ENCODE measurements around the gene DNMT3A. TPM values are rescaled to one million over a fixed set of nuclear protein-coding genes. Genes with fewer than 3 reads are reported as not detected.

DNMT3A gene
- total RNA-seq, 1 donor from 2014 or later: 25.3 TPM

DNA sequence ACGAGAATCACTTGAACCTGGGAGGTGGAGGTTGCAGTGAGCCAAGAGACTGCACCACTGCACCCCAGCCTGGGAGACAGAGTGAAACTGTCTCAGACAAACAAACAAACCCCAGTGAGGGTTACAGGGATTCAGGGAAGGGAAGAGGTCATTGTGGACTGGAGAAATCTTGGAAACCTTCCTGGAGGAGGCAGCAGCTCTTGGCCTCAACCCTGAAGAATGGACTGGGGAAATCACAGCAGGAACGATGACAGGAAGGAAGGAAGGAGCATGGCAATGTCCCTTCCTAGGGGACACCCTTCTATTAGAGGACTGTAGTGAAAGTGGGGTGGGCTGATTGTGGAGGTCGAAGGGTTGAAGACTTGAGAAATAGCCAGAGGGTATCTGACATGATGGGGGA is 72.5 kb downstream of the DNMT3A start:
- Histone ChIP-seq H3K4me3 (ENCODE audit: low read depth, low read length) (no peak overlapping the region), H3K27me3 (ENCODE audit: control insufficient read depth, insufficient read depth, low read length) (no peaks in the 10 kb centered on the region), H3K36me3 (ENCODE audit: control insufficient read depth, insufficient read depth, low read length) (no peaks in the 10 kb centered on the region)
- TF ChIP-seq, protein P1, sequence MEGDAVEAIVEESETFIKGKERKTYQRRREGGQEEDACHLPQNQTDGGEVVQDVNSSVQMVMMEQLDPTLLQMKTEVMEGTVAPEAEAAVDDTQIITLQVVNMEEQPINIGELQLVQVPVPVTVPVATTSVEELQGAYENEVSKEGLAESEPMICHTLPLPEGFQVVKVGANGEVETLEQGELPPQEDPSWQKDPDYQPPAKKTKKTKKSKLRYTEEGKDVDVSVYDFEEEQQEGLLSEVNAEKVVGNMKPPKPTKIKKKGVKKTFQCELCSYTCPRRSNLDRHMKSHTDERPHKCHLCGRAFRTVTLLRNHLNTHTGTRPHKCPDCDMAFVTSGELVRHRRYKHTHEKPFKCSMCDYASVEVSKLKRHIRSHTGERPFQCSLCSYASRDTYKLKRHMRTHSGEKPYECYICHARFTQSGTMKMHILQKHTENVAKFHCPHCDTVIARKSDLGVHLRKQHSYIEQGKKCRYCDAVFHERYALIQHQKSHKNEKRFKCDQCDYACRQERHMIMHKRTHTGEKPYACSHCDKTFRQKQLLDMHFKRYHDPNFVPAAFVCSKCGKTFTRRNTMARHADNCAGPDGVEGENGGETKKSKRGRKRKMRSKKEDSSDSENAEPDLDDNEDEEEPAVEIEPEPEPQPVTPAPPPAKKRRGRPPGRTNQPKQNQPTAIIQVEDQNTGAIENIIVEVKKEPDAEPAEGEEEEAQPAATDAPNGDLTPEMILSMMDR (IDR thresholded peaks at IDR 0.05; ENCODE audit: insufficient read depth, low read length, poor library complexity, severe bottlenecking): no peak
- no peak for DNase-seq (ENCODE audit: low read depth)

DNA sequence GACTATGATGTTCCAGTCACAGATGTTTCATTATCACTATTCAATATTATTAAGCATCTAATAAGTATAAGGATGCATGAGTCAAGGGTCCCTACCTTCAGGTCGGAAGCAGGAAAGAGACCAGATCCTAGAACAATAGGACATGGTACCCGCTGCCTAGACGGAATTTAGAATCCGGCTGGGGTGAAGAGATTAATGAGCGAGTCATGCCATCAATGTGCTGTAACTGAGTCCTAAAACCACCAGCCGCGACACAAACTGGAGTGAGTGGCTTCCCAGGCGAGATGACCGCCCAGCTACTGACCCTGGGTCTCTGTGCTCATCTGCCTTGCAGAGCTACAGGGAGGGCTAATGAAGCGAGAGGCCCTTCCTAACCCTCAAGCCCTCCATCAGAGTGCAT is 73.6 kb downstream of the DNMT3A start:
- Histone ChIP-seq H3K4me3 (ENCODE audit: low read depth, low read length) (no peak overlapping the region), H3K27me3 (ENCODE audit: control insufficient read depth, insufficient read depth, low read length) (no peaks in the 10 kb centered on the region), H3K36me3 (ENCODE audit: control insufficient read depth, insufficient read depth, low read length) (no peaks in the 10 kb centered on the region)
- TF ChIP-seq, protein P1 (IDR thresholded peaks at IDR 0.05; ENCODE audit: insufficient read depth, low read length, poor library complexity, severe bottlenecking): no peak
- no peak for DNase-seq (ENCODE audit: low read depth)

DNA sequence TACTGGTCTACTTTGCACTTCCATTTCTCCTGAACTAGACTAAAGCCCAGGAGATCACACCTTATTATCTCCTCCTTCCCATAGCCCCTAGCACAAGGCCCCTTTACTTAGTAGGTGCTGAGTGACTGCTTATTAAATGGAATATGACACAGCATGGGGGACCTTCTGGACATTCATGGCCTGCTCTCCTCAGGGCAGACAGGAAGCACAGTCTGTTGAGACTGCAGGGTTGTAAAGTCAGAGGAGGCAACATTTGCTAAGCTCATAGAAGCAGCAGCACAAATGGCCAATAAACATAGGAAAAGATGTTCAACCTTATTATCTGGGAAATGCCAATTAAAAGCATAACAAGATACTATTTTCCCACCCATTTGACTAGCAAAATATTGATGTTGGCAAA is 75.3 kb downstream of the DNMT3A start:
- no peaks in the 10 kb centered on the region for H3K27me3 ChIP-seq (ENCODE audit: control insufficient read depth, insufficient read depth, low read length)
- DNase-seq (ENCODE audit: low read depth): no peak
- TF ChIP-seq, protein P1 (IDR thresholded peaks at IDR 0.05; ENCODE audit: insufficient read depth, low read length, poor library complexity, severe bottlenecking): no peak
- no peak overlapping the region for H3K4me3 ChIP-seq (ENCODE audit: low read depth, low read length)
- H3K36me3 ChIP-seq (ENCODE audit: control insufficient read depth, insufficient read depth, low read length): no peaks in the 10 kb centered on the region

DNA sequence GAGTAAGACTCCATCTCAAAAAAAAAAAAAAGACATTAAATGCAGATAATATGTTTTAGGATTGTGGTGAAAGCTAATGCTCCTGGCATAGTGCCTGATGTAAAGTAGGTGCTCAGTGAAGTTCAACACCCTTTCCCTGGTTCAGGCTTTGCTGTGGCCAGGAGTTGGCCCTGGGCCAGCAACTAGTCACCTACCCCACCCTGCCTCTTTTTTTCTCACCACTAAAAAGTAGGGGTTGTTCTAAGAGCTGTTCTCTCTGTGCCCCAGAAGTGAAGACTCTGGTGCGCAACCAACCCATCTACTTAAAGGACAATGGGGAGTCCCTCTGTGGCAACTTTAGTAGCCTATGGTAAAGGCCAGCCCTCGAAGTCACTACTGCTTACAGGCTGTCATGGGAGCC is 75.9 kb downstream of the DNMT3A start:
- DNase-seq (ENCODE audit: low read depth): no peak
- H3K4me3 ChIP-seq (ENCODE audit: low read depth, low read length): no peak overlapping the region
- H3K27me3 ChIP-seq (ENCODE audit: control insufficient read depth, insufficient read depth, low read length): no peaks in the 10 kb centered on the region
- TF ChIP-seq, protein P1 (IDR thresholded peaks at IDR 0.05; ENCODE audit: insufficient read depth, low read length, poor library complexity, severe bottlenecking): no peak
- H3K36me3 ChIP-seq (ENCODE audit: control insufficient read depth, insufficient read depth, low read length): no peaks in the 10 kb centered on the region

DNA sequence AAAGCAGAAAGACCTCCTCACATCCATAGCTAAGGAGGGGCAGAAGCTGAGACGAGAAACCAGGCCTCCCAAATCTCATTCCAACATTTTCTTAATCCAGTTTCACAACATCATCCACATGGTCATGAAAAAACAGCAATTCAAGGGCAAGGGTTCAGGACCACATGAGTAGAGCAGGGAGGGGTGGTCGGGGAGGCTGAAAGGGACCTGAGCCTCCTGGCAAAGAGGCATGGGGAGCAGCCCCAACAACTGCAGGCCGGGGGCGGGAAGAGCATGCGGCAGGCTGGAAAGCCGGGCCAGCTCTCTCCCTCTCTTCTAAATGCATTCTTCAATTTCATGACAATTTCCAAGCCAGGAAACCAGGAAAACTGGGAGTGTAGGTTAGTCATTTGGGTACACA is 76.7 kb downstream of the DNMT3A start:
- no peaks in the 10 kb centered on the region for H3K36me3 ChIP-seq (ENCODE audit: control insufficient read depth, insufficient read depth, low read length)
- H3K27me3 ChIP-seq (ENCODE audit: control insufficient read depth, insufficient read depth, low read length): no peaks in the 10 kb centered on the region
- no peak overlapping the region for H3K4me3 ChIP-seq (ENCODE audit: low read depth, low read length)
- TF ChIP-seq, protein P1 (IDR thresholded peaks at IDR 0.05; ENCODE audit: insufficient read depth, low read length, poor library complexity, severe bottlenecking): no peak
- no peak for DNase-seq (ENCODE audit: low read depth)

DNA sequence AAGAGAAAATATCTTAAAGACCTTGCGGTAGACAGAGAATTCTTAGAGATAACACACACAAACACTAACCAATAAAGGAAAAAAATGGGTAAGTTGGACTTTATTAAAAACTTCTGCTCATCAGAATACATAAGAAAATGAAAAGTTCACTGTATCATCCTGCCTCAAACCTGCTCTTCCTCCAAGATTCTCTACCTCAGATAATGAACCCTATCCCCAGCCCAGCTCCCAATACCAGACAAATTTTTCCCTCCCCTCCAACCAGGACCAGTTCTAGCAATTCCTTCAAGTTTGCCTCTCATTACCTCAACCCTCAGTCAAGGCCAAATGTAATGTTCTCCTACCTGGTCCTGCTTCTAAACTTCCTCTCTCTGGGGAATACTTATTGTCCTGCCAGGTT is 79.4 kb downstream of the DNMT3A start:
- TF ChIP-seq, protein P1 (IDR thresholded peaks at IDR 0.05; ENCODE audit: insufficient read depth, low read length, poor library complexity, severe bottlenecking): no peak
- H3K27me3 ChIP-seq (ENCODE audit: control insufficient read depth, insufficient read depth, low read length): no peaks in the 10 kb centered on the region
- no peaks in the 10 kb centered on the region for H3K36me3 ChIP-seq (ENCODE audit: control insufficient read depth, insufficient read depth, low read length)
- DNase-seq (ENCODE audit: low read depth): no peak
- no peak overlapping the region for H3K4me3 ChIP-seq (ENCODE audit: low read depth, low read length)
